ENCODE measurements around the gene MYH13. TPM values are rescaled to one million over a fixed set of nuclear protein-coding genes. Genes with fewer than 3 reads are reported as not detected.

Gene MYH13
- total RNA-seq, 1 donor from 2014 or later = not detected

DNA sequence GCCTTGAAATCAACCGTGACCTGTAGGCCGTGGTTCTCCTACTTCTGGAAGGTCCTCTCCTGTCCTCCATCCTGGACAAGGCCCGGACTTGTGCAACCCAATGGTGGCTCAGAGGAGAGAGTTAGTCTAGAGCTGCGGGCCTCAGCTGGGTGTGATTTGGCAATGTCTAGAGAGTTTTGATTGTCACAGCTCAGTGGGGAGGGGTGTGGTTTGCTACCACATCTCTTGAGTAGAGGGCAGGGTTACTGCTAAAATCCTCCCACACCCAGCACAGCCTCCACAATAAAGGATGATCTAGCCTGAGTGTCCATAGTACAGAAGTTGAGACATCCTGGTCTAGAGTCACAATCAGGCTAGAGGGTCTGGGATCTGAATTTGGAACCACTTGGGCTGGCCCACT lies 40.3 kb downstream of the MYH13 start:
- TF ChIP-seq EZH2phosphoT487 (IDR thresholded peaks at IDR 0.05) = no peak
- TF ChIP-seq EZH2 (IDR thresholded peaks at IDR 0.05) = no peak
- TF ChIP-seq, protein P1, sequence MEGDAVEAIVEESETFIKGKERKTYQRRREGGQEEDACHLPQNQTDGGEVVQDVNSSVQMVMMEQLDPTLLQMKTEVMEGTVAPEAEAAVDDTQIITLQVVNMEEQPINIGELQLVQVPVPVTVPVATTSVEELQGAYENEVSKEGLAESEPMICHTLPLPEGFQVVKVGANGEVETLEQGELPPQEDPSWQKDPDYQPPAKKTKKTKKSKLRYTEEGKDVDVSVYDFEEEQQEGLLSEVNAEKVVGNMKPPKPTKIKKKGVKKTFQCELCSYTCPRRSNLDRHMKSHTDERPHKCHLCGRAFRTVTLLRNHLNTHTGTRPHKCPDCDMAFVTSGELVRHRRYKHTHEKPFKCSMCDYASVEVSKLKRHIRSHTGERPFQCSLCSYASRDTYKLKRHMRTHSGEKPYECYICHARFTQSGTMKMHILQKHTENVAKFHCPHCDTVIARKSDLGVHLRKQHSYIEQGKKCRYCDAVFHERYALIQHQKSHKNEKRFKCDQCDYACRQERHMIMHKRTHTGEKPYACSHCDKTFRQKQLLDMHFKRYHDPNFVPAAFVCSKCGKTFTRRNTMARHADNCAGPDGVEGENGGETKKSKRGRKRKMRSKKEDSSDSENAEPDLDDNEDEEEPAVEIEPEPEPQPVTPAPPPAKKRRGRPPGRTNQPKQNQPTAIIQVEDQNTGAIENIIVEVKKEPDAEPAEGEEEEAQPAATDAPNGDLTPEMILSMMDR (IDR thresholded peaks at IDR 0.05) = no peak
- Mint-ChIP-seq H3K9me3 (no peaks in the 10 kb centered on the region), H3K4me3 (no peak overlapping the region), H3K36me3 (no peaks in the 10 kb centered on the region), H3K4me1 (peaks cover 4% of the 10 kb centered on the region), H3K27me3 (ENCODE audit: insufficient read depth, low read depth) (peaks cover 9% of the 10 kb centered on the region), H3K27ac (no peak overlapping the region)
- no peak overlapping the region for H2AFZ ChIP-seq (replicated peaks)
- H3K9me3 ChIP-seq (ENCODE audit: low read depth) = no peaks in the 10 kb centered on the region
- no peak for DNase-seq (ENCODE audit: low spot score)
- no peak overlapping the region for H3K4me2 ChIP-seq
- H3K4me3 ChIP-seq = no peak overlapping the region
- H3K79me2 ChIP-seq (ENCODE audit: low read depth) = no peaks in the 10 kb centered on the region
- H3F3A ChIP-seq (ENCODE audit: low read depth) = no peaks in the 10 kb centered on the region
- H4K20me1 ChIP-seq (ENCODE audit: low read depth) = no peaks in the 10 kb centered on the region
- no peak overlapping the region for H3K27ac ChIP-seq
- H3K4me1 ChIP-seq = peaks cover 4% of the 10 kb centered on the region
- no peaks in the 10 kb centered on the region for H3K36me3 ChIP-seq
- H3K27me3 ChIP-seq = no peaks in the 10 kb centered on the region
- H3K9ac ChIP-seq = no peak overlapping the region

DNA sequence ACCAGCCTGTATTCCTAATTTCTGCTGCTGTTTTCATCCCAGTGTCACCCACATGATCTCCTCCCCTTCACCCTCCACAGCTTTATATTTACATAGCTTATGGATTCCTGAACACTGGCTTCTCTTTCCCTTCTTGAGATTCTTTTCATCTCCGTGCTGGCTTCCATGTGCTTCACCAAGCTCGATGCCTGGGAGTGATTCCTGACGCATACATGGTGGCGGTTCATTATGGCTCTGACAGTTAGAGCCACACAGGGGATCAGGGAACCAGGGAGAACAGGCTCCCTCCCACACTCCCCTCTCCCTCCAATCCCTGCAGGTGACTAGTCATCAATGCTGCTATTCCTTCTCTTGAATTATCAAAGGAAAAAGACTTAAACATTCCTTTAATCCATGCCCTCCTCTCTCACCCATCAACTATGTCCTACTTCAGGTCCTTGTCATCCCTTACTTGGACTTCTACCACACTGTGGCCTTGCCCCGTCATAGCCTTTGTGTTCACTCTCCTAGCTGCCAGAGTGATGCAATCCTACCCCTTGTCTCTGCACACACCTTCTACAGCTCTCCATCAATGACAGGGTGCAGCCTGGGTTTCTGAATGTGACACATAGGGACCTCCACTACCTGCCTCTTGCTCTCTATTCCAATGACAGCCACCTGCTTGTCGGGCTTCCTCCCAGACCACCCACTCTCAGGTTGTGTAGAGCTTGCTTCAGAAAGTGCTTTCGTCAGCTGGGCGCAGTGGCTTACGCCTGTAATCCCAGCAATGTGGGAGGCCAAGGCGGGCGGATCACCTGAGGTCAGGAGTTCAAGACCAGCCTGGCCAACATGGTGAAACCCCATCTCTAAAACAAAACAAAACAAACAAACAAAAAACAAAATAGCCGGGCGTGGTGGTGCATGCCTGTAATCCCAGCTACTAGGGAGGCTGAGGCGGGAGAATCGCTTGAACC lies 43.6 kb downstream of the MYH13 start:
- Mint-ChIP-seq H3K36me3 (no peaks in the 10 kb centered on the region), H3K27ac (no peak overlapping the region), H3K27me3 (ENCODE audit: insufficient read depth, low read depth) (peaks cover 7% of the 10 kb centered on the region), H3K9me3 (no peaks in the 10 kb centered on the region), H3K4me3 (no peak overlapping the region), H3K4me1 (no peaks in the 10 kb centered on the region)
- H2AFZ ChIP-seq (replicated peaks) = no peak overlapping the region
- no peak for TF ChIP-seq EZH2phosphoT487 (IDR thresholded peaks at IDR 0.05)
- TF ChIP-seq, protein P1 (IDR thresholded peaks at IDR 0.05) = no peak
- TF ChIP-seq EZH2 (IDR thresholded peaks at IDR 0.05) = no peak
- no peak overlapping the region for H3K27ac ChIP-seq
- H3K9me3 ChIP-seq (ENCODE audit: low read depth) = no peaks in the 10 kb centered on the region
- H3K4me3 ChIP-seq = no peak overlapping the region
- H3K36me3 ChIP-seq = no peaks in the 10 kb centered on the region
- no peaks in the 10 kb centered on the region for H3K27me3 ChIP-seq
- H3K79me2 ChIP-seq (ENCODE audit: low read depth) = no peaks in the 10 kb centered on the region
- no peak for DNase-seq (ENCODE audit: low spot score)
- no peak overlapping the region for H3K4me2 ChIP-seq
- H3K9ac ChIP-seq = no peak overlapping the region
- no peaks in the 10 kb centered on the region for H3K4me1 ChIP-seq
- no peaks in the 10 kb centered on the region for H3F3A ChIP-seq (ENCODE audit: low read depth)
- no peaks in the 10 kb centered on the region for H4K20me1 ChIP-seq (ENCODE audit: low read depth)

DNA sequence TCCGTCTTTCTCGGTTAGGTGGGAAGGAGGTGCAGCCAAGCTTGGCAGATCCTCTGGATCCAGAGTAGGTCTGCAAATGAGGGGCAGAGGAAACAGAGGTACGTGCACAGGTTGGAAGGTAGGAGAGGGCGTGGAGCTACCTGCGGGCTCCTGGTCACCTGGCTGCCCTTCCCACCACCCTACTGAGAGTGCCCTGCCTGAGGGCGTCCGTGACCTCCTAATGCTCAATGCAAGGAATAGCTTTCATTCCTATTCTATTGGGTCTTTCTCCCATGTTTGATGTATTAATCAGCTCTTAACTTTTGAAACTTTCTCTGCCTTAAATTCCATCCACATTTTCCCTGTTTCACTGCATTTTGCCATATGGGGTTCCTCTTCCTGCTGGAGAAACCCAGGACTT lies 44.6 kb downstream of the MYH13 start:
- H3K36me3 Mint-ChIP-seq = no peaks in the 10 kb centered on the region
- DNase-seq (ENCODE audit: low spot score) = no peak
- Histone ChIP-seq H3F3A (ENCODE audit: low read depth) (no peaks in the 10 kb centered on the region), H3K27ac (no peak overlapping the region), H3K4me3 (no peak overlapping the region), H3K27me3 (no peaks in the 10 kb centered on the region), H3K4me1 (no peaks in the 10 kb centered on the region), H4K20me1 (ENCODE audit: low read depth) (no peaks in the 10 kb centered on the region), H3K9me3 (ENCODE audit: low read depth) (no peaks in the 10 kb centered on the region), H3K9ac (no peak overlapping the region), H2AFZ (replicated peaks) (no peak overlapping the region), H3K79me2 (ENCODE audit: low read depth) (no peaks in the 10 kb centered on the region), H3K36me3 (no peaks in the 10 kb centered on the region), H3K4me2 (no peak overlapping the region)
- no peak overlapping the region for H3K27ac Mint-ChIP-seq
- no peaks in the 10 kb centered on the region for H3K4me1 Mint-ChIP-seq
- no peaks in the 10 kb centered on the region for H3K9me3 Mint-ChIP-seq
- peaks cover 4% of the 10 kb centered on the region for H3K27me3 Mint-ChIP-seq (ENCODE audit: insufficient read depth, low read depth)
- no peak overlapping the region for H3K4me3 Mint-ChIP-seq
- TF ChIP-seq EZH2phosphoT487 (IDR thresholded peaks at IDR 0.05) (no peak), EZH2 (IDR thresholded peaks at IDR 0.05) (no peak)
- TF ChIP-seq, protein P1 (IDR thresholded peaks at IDR 0.05) = no peak

Data from neural progenitor cell (in vitro differentiated cells).